ENCODE data around the gene PHACTR1.

PHACTR1 gene

GRCh38 chr6:12806136-12806535 is 89.6 kb downstream of the PHACTR1 start:
- no peak for DNase-seq

- DNase-seq, result no peak
Observed at GRCh38 chr6:12806796-12807195, 90.2 kb downstream of the PHACTR1 start.

- no peak for DNase-seq
Observed at GRCh38 chr6:12811519-12811918, 95.0 kb downstream of the PHACTR1 start.

- no peak for DNase-seq
Observed at GRCh38 chr6:12813321-12813720, 96.8 kb downstream of the PHACTR1 start.

- no peak for DNase-seq
Observed at GRCh38 chr6:12814015-12814414, 97.4 kb downstream of the PHACTR1 start.

GRCh38 chr6:12815089-12815488 is 98.5 kb downstream of the PHACTR1 start:
- no peak for DNase-seq

GRCh38 chr6:12815884-12816600 is 99.5 kb downstream of the PHACTR1 start:
- DNase-seq, result no peak

- no peak for DNase-seq
Observed at GRCh38 chr6:12818324-12818723, 101.8 kb downstream of the PHACTR1 start.

- no peak for DNase-seq
Observed at GRCh38 chr6:12823847-12824246, 107.3 kb downstream of the PHACTR1 start.

- no peak for DNase-seq
Observed at GRCh38 chr6:12826584-12826983, 110.0 kb downstream of the PHACTR1 start.

GRCh38 chr6:12827921-12828320 is 111.4 kb downstream of the PHACTR1 start:
- DNase-seq, result no peak

GRCh38 chr6:12832226-12832735 is 115.7 kb downstream of the PHACTR1 start:
- DNase-seq, result no peak

GRCh38 chr6:12836009-12836408 is 119.4 kb downstream of the PHACTR1 start:
- no peak for DNase-seq

GRCh38 chr6:12841619-12842018 is 125.1 kb downstream of the PHACTR1 start:
- DNase-seq, result no peak

- DNase-seq, result no peak
Observed at GRCh38 chr6:12842114-12842513, 125.5 kb downstream of the PHACTR1 start.

- no peak for DNase-seq
Observed at GRCh38 chr6:12842658-12843057, 126.1 kb downstream of the PHACTR1 start.

GRCh38 chr6:12844284-12845223 is 128.0 kb downstream of the PHACTR1 start:
- no peak for DNase-seq

GRCh38 chr6:12845224-12846004 is 128.8 kb downstream of the PHACTR1 start:
- DNase-seq, result no peak

GRCh38 chr6:12848964-12849808 is 132.6 kb downstream of the PHACTR1 start:
- DNase-seq, result no peak

GRCh38 chr6:12849809-12850198 is 133.2 kb downstream of the PHACTR1 start:
- no peak for DNase-seq

- no peak for DNase-seq
Observed at GRCh38 chr6:12851123-12851695, 134.6 kb downstream of the PHACTR1 start.

GRCh38 chr6:12861603-12862002 is 145.0 kb downstream of the PHACTR1 start:
- no peak for DNase-seq

Measured in stimulated activated naive CD4-positive, alpha-beta T cell (primary cell).